ELF-1 (cell line): ENCODE results near the gene AKAP13.
A peak's percentile ranks its signal among the peaks of the same experiment; 100 is the strongest.

ENCODE experiments used
- DNase-seq: peaks from one replicate; pipeline ENCODE4 v3.0.0-alpha.2; 2016; ENCODE audit warnings: low read depth, low spot score

The AKAP13 gene

DNA sequence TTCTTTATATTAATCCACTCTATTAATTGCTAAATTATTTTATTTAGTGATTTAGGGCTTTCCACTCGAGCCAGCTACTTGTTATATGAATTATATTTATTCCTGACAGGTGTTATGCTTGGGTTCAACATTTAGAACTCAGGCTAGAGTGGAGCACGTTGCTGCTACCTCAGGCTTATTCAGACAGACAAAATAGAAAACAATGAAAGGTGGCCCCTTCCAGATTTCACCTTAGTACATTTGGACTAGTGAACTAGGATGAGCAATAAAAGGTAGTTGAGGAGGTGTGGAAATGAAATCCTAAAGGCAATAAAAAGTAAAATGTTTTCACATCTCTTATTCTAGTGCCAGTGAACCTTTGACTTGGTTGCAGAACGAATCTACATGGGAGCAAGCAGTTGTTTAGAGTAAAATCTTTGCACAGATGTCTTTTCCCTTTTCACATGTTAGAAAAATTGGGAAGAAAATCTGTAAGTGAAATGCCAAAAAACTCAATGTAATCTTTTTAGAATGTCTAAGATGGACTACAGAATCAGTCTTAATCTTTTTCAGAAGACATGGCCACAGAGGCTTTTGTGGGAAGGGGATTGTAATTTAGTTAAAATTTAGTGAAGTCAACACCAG, 63.8 kb downstream of the AKAP13 start:
- no peak for DNase-seq

DNA sequence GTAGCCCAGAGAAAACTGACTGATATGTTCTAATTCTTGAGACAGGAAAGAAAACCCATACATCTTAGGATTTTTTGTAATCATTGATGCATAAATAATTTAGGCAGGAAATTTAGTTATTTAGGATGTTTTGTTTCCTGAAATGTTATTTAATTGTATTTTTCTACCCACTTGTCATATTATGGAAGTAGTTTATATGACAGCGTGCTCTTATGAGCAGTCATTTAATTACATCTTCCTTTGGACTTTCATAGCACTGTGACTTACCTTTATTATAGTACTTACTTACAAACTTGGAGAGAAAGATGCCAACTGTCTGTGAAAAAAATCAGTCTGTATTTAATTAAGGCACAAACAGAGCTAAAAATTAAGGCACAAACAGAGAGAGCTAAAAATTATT, 65.0 kb downstream of the AKAP13 start:
- DNase-seq = no peak

DNA sequence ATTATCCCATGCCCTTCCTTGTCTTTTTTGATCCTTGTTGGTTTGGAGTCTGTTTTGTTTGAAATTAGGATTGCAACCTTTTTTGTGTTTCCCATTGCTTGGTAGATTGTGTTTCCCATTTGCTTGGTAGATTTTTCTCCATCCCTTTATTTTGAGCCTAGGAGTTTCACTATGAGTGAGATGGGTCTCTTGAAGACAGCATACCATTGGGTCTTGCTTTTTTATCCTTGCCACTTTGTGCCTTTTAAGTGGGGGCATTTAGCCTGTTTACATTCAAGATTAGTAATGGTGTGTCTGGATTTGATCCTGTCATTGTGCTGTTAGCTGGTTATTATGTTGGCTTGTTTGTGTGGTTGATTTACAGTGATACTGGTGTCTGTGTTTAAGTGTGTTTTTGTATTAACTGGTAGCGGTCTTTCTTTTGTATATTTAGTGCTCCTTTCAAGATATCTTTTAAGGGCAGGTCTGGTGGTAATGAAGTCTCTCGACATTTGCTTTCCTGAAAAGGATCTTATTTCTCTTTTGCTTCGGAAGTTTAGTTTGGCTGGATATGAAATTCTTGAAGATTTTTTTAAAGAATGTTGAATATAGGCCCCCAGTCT, 70.8 kb downstream of the AKAP13 start:
- DNase-seq = no peak

DNA sequence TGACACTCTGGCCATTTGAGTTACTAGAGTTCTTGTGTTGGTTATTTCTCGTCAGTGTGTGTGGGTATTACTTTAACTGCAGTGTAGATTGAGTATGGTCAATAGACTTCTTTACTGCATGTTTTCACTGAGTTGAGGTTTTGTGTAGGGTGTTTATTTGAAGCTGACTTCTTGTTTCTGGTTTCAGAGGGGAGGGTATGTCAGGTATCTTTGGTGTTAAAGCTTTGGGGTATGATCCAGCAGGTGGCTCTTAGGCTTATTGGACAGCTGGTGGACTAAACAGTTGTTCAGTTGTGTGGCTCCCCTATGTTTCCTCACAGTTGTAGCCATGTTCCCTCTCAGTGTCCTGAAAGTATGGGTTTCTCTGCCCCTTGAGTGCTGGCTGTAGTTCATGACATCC, 72.0 kb downstream of the AKAP13 start:
- no peak for DNase-seq

DNA sequence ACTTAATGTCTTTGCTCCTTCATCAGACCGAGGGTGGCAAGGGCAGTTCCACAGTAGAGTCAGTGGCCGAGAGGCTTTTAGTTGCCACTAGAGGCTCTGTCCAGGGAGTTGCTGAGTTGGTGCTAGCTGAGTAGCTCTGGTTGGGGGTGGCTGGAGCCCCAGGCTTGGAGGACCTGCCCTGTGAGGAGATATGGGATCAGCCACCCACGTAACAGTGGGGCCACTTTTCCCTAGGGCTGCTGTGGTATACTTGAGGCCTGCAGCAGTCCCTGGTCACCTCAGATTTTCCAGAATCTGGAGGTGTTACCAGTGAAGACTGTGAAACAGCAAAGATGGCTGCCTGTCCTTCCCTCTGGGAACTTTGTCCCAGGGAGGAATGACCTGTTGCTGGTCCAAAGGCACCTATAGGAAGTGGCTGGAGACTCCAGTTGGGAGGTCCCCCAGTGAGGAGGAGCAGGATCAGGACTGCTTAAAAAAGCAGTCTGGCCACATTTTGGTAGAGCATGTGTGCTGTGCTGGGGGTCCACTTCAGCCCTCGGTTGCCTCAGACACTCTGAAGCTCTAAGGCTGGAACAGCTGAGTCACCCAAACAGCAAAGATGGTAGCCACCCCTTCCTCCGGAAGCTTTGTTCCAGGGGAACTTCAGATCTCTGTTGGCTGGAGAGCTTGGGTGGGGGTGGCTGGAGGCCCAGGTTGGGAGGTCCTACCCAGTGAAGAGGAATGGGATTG, 72.9 kb downstream of the AKAP13 start:
- no peak for DNase-seq

DNA sequence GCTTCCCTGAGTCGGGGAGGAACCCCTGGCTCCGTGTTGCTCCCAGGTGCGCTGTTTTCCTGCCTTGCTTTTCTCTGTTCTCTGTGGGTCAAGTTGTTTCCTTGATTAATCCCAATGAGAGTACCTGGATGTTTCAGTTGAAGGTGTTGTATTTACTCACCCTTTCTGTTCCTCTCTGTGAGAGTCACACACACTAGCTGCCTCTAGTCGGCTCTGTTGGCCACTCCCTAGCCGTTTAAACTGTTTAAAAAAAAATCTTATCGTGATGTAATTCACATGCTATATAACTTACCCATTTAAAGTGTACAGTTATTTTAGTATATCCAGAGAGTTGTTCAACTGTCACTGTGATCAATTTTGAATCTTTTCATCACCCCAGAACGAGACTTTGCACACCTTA, 74.0 kb downstream of the AKAP13 start:
- DNase-seq = no peak

DNA sequence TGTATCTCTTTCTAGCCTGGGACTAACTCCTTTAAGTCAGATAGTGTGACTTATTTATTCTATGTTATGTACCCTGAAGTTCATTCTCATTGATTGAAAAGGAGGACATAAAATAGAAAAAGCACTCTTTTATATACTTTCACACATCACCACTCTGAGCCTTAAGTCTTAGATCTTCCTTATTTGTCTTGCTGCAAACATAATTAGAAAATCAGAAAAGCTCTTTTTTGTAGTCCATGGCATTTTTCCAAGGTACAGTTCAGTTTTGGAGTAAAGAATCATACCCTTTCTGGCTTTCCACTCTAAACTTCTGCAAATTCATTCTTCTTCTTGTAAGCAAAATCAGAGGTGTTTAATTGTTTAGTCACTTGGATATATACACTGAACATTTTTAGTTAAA, 75.5 kb downstream of the AKAP13 start:
- DNase-seq = no peak

DNA sequence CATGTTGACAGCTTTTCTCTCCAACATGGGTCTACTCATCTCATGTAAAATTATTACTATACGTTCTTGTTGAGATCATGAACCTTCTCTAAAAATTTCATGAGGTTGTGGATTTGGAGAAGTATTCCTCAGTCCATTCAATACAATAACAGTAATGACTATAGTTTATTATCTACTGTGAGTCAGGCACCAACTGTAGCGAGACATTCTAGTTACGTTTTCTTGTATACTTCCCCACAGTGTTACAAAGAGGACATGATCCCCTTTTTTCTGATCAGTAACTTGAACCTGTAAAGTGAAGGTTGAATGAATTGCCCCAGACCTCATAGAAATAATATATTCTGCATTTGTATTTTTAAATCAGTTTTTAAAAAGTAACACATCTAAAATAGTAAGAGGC, 76.4 kb downstream of the AKAP13 start:
- DNase-seq = no peak

DNA sequence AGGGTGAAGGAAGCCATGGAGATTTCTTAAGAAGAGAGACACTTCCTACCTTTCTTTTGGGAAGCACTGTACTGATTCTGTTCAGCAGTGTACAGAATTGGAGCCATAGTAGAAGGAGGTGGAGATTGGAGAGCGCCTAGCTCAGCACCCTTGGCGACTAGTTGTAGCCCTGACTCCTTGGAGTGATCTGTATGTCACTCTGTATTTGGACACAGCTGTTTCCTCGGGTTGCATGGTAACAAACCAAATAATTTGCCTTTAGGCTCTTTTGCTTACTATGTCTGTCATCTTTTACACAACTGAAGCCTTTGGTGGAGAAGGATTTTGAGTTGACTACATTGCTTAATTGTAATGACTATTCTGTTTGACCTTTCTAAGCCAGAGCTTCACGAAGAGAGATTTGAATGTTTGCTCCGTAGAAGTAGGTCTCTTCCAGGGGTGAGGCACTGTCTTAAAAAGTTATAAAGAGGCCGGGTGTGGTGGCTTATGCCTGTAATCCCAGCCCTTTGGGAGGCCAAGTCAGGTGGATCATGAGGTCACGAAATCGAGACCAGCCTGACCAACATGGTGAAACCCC, 77.1 kb downstream of the AKAP13 start:
- DNase-seq = no peak

DNA sequence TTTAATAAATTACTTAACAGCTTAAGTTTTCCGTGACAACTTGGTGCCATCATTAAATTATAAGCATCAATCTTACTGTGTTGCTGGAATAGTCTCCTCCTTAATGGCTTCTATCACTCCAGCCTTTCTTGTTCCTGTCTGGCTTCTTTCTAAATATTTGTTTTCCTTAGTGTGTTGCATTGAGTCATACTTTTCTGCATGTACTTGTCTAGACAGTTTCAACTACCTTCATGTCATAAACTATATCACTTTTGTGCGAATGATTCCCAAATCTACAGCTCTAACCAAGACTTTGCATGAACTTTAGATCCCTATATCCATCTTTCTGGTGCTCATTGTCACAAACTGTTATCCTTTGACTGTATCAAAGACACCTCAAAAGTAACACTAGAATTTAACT, 78.4 kb downstream of the AKAP13 start:
- DNase-seq = no peak

DNA sequence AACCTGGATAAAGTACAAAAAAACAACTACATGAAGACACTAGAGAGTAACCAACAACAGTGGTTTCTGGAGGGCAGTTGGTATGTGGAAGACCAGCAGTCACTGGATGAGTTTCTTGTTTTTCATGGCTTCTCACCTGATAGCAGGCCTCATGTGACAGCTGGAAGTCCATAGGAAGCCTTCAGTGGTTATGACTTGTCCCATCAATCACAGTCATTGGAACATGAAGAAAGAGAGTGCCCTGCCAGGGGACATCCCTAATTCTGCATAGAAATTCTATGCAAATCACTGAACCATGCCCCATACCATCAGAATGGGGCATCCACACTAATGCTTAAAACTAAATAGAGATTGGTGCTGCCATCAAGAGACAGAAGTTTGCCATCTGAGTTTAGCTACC, 81.6 kb downstream of the AKAP13 start:
- no peak for DNase-seq

DNA sequence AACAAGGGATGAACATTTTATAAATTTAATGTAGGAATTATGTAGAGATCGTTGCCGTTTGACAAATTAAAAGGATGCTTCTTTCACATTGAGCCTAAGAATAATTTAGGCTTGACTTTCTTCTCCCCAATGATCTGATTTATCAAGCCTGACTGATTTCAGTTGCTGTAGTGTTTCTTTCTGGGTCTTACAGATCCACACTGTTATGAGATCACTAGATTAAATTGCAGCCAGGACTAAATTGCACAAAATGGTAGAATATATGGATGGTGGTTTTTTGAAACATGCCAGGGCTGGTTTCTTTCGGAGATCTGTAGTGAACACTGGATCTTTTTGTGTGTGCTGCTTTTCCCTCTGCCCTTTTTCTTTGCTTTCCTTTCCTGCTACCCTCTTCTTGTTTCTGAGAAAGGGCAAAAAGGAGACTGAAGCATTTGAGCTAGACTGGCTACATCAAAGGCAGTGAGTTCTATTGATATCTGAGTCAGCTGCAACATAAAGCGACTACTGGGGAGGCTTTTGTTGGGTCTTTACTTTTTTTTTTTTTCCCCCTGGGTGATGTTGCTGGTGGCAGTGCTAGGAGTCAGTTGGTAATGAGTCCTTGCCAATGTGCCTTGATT, 83.0 kb downstream of the AKAP13 start:
- DNase-seq = peak; percentile 57

DNA sequence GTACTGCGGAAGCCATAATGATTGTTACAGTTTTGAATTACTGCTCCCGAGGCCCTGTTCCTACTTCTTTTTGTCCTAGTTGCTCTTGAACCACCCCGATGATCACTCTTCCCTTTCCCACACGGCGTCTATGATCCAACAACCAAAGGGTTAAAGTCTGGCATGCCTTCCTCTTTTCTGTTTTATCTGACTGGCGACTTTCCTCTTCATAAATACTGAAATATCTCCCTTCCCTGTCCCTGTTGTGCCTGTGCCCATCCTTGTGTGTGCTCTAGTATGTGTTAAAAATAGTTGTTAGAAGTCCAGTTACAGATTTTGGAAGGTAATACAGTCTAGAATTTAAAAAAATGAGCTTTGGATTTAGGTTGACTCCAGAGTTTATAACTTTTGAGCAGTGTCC, 83.6 kb downstream of the AKAP13 start:
- DNase-seq = no peak

DNA sequence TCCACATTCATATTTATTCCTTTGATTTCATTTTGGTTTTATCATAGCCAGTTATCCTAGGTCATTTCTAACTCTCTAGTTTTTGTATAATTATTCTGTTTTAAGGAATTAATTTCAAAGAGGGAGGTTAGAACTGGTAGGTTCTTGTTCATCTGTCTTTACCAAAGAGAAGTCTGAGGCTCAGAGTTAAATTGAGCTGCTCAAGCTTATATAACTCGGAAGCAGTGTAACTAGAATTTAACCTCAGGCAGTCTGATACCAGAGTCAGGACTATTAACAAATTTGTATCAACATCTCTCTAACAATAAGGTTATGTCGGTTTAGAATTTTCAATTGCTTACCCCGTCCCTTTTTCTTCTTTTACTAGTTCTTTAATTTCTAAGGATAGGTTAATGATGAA, 84.1 kb downstream of the AKAP13 start:
- DNase-seq = no peak

DNA sequence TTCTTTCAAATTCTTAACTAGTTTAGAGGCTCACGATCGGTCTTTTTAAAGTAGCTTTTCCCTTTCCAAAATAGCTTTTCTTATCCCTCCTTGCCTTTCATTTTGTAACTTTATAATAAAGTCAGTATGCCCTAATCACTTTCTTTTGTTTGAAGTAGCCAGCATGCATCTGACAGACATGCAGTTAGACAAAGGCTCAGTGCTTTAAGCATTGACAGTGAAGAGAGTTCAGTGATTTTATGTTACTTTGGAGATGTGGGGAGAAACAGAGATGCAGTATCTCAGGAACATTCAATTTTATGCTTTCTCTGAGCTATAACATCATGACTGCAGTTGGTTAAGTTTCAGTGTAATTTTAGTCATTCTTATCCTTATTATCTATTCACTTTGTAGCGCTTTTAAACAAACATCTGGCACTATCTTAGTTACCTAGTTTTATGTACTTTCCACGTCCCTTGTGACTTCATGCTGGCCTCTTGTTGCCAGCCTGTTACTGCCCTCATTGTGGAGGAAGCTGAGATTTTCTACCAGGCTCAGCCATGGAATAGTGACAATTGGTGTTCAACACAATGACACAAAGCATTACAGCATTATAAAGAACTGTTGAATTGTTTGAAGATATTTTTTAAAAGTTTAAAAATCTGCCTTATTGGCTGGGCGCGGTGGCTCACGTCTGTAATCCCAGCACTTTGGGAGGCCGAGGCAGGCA, 90.3 kb downstream of the AKAP13 start:
- DNase-seq = no peak

DNA sequence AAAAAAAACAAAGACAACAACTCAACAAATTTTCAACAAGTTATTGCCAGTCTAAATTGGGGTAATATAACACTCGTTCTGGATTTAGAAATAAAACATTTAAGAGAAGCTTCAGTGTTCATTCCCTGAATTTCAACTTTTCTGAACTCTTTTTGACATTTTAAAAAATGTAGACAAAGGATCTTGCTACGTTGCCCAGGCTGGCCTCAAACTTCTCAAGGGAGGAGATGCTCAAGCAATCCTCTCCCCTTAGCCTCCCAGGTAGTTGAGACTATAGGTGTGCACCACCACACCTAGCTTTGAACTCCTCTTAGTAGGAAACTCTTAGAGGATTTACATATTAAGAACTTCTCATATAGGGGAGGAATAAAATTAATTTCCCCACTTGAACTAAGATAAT, 91.9 kb downstream of the AKAP13 start:
- no peak for DNase-seq

DNA sequence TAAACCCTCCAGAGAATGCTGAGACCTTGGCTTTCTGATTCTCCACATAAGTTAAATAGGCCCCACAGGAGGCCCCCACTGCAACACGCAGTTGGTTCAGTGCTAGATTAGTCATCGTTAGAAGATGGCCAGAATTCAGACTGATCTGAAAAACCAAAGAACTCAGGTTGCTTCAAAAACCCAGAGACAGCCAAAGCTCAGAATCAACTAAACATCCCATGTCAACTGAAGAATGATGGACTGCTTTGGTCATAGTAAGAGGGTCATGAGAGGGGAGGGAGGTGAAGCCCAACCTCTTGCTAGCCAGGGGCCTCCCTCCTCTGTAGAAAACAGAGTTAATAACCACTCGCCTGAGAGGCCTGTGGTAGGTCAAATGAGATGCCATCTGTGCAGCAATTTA, 93.1 kb downstream of the AKAP13 start:
- DNase-seq = peak; percentile 69

DNA sequence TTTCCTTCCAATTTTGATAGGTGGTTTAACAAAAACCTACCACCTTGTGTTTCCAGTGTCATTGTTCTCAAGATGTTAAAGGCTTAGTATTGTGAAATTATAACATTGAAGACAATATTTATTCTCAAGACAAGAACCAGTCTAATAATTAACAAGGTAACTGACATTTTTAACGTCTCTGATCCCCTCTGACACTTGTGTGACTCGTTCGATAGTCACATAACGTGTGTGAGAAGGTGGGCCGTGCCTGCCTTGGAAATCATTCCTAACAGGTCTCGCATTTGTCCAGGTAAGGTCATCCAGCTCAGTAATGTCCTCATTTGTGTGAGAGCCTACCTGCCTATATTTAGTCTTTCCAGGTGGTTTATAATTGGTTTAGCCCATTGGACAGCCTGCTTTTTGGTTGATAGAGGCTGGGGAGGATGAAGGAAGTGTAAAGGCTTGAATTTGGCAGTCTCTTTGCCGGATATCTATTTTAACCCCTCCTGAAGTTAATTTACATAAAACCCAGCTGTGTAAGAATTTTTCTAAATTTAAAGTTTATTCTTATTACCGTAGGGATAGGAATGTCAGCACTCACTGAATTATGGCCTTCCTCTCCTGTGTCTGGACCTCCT, 94.4 kb downstream of the AKAP13 start:
- no peak for DNase-seq

DNA sequence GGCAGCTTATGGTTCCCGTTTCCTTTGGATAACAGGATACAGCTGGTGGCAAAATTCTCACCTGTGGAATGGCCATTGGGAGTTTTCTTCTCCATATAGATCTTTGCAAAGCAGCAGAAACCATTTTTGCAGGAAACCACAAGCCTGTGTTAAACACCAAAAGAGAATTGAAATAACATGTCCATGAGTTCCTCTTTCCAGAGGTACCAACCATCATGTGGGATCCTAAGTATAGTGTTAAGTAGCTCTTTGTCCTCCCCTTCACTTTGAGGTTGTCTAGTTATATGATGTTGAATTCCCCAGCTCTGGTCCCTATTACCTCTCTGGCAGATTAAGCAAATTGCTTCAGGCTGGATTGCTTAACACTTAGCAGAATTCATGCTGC, 94.9 kb downstream of the AKAP13 start:
- no peak for DNase-seq

DNA sequence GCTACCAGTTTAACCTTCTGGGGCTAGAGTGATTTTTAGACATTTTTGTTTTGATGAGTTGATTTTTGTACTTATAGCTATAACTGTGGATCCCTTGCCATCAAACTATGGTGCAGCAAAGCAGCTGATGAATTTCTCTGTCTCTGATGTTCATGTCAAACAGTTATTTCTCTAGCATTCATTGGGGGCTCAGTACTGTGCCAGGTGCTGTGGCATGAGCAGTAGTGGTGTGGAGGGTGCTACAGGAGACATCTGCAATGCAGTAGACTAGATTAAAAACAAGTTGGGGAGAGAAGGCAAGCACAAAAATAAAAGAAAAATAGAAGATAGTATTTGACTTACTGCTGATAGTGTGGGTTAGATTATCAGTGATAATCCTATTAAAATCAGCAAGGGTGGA, 95.3 kb downstream of the AKAP13 start:
- DNase-seq = no peak

DNA sequence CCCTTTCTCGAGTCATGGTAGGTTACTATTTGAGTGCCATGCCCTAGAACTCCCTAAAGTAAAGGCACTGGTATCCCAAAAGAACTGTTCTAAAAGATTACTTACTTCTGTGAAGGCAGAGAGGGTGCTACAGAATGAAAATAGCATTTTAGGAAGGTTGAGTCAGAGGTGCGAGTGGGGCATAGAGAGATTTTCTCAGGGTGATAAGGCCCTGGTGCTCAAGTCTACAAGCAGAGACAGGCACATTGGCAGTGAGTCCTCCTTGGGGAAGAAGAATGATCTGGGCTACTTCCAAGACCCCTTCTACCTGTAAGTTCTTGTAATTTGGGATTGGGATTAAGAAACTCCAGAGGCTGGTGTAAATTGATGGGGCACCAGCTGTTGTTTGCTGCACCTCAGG, 96.7 kb downstream of the AKAP13 start:
- DNase-seq = no peak
